EL (cell line): ENCODE data around the gene JARID2.
"Not testable (repeated sequence)": the region's sequence is repeated elsewhere in the genome, so short reads cannot be mapped to it uniquely, and the experiment has no call there.

ENCODE experiments used
- DNase-seq: peaks from one replicate; pipeline ENCODE4 v3.0.0-alpha.2; 2016

JARID2 gene

DNA sequence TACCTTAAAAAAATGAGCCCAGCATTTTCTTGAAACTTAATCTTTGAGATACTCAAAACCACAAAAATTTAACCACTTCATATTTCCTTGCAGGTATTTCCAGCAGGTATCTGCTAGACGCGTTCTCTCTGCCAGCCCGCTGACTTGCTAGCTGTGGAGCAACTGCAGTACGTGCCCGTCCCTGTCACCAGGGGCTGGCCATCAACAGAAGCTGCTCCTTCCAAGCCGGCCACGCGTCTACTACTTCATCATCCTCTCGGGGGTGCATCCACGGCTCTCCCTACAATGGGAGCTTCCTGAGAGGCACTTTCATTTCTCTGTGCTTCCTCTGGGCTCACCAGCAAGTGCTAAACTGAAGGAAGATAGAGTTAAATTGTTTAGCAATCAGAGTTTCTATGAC lies 284.5 kb downstream of the JARID2 start:
- no peak for DNase-seq

DNA sequence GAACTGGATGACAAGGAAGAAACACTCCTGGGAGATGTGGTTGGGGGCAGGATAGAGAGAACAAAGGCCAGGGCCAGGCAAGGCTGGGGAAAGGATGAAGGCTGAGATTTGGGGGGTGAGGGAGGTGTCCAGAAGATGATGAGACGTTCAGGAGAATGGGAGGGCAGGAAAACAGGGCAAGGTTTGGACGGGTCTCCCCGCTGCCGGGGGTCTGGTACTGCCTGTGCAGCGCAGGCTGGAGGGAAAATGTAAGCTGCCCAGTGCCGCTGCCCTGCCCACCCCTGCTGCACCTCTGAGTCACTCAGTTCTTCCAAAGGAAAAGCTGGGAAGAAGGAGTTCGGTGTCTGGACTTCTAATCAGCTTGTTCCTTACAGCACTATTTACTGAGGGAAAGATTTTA lies 286.1 kb downstream of the JARID2 start:
- DNase-seq = no peak

DNA sequence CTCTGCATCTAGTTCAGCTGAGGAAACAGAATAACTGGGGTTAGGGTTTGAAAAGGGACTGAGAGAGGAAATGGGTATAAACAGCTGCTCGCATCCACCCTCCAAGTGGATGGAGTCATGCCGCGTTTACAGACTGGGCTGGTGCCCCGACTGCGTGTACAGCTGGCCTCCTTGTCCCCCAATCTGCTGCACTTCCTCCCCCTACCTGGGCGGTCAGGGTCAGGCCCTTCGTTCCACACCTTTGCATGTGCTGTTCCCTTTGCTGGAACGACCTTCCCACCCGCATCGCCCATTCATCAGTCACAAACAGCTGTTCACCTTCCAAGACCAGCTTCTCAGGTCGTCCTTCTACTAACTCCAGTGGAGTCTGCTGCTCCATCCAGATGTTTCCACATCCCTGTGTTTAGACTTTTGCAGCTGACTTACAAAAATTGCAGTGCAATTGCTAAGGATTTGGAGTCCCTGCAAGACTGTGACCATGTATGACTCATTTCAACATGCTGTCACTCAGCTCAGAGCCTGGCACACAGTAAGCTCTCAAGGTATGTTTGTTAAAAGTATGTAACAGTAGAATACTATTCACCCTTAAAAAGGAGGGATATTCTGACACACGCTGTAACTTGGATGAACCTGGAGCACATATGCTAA lies 287.6 kb downstream of the JARID2 start:
- no peak for DNase-seq

DNA sequence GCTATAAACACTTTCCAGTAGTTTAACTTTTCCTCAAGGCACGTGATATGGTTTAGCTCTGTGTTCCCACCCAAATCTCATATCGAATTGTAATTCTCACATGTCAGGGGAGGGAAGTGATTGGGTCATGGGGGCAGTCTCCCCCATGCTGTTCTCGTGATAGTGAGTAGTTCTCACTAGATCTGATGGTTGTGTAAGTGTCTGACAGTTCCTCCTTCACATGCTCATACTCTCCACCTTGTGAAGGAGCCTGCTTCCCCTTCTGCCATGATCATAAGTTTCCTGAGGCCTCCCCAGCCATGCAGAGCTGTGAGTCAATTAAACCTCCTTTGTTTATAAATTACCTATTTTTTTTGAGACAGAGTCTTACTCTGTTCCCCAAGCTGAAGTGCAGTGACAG lies 289.1 kb downstream of the JARID2 start:
- DNase-seq = no peak

DNA sequence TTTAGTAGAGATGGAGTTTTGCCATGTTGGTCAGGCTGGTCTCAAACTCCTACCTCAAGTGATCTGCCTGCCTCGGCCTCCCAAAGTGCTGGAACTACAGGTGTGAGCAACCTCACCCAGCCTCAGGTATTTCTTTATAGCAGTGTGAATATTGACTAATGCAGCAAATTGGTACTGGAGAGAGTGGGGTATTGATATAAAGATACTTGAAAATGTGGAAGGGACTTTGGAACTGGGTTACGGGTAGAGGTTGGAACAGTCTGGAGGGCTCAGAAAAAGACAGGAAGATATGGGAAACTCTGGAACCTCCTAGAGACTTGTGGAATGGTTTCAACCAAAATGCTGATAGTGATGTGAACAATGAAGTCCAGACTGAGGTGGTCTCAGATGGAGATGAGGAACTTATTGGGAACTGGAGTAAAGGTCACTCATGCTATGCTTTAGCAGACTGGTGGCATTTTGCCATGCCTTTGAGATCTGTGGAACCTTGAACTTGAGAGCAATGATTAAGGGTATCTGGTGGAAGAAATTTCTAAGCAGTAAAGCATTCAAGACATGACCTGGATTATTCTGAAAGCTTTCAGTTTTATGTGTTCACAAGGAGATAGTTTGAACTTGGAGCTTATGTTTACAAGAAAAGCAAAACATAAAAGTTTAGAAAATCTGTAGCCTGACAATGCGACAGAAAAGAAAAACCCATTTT lies 289.8 kb downstream of the JARID2 start:
- DNase-seq = no peak

DNA sequence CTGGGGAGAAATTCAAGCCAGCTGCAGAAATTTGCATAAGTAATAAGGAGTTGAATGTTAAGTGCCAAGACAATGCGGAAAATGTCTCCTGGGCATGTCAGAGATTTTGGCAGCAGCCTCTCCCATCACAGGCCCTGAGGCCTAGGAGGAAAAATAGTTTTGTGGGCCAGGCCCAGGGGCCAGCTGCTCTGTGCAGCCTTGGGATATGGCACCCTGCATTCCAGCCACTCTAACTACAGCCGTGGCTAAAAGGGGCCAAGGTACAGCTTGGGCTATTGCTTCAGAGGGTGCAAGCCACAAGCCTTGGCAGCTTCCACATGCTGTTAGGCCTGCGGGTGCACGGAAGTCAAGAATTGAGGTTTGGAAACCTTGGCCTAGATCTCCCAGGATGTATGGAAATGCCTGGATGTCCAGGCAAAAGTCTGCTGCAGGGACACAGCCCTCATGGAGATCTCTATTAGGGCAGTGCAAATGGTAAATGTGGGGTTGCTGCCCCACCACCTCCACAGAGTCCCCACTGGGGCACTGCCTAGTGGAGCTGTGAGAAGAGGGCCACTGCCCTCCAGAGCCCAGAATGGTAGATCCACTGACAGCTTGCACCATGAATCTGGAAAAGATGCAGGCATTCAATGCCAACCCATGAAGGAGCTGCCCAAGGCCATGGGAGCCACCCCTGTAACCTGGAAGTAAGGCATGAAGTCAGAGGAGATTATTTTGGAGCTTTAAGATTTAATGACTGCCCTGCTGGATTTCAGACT lies 290.5 kb downstream of the JARID2 start:
- DNase-seq = no peak

DNA sequence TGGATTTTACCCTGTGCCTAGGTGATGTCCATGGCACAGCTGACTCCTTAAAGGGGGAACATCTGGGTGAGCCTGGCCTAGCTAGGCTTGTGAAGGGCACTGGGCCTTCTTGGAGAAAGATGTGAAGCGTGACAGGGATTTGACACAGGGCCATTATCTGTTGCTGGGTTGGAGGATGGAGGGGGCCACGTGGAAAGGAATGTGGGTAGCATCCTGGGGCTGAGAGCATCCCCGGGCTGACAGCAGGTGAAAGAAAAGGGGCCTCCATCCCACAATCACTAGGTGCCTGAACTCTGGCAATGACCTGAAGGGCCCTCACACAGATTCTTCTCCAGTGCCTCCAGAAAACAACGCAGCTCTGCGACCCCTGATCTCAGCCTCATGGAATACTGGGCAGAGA lies 292.2 kb downstream of the JARID2 start:
- DNase-seq = no peak

DNA sequence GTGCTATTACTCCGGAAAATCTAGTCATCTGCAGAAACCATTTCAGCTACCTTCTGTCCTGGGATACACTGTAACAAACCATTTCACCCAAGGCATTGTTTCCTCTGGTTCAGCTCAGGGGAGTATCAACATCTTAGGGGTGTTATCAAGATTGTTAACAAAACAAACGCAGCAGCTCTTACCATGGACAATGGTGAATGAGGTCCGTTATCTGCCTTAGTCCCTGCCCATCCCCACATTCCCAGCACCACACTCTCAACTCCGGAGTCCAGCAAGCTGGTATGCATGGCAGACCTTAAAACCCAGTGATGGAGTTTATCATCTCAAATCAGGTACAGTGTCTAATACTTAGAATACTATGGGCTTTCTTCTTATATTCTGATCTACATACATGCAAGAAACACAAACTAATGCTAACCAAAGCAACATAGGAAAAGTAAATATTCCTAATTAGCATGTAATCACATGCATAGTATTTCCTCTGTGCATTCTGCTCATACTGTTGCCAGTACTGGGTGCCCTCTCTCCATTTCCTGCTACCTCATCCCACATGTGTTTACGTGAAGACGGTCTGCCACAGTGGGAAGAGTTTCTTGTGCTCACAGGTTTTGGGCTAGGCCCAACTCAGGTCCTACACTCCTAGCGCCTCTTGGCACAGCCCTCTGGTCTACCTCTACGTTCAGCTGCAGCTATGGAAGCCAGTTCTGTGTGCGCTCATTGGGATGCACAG lies 293.1 kb downstream of the JARID2 start:
- no peak for DNase-seq

DNA sequence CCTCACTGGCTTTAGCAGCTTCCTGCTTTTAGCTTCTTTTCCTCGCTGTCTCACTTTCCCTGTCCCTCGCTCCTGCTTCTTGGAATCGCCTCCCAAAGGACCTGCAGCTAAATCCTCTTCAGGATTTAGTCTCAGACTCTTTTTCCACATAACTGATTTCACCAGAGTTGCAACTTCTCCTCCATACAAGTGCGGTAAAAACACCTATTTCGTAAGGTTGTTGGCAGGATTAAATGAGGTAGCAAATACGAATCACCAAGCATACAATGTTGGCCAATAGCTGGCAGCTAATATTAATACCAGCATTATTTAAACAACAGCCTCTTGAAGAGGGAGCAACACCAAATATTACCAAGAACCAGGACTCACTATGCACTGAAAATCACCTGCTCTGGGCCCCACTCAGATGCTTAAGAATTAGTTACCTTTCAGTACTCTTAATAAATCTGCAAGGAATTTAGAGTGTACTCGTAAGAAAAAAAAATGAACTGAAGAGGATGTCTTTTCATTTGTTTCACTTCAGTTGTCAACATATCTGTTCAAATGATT lies 293.9 kb downstream of the JARID2 start:
- no peak for DNase-seq

DNA sequence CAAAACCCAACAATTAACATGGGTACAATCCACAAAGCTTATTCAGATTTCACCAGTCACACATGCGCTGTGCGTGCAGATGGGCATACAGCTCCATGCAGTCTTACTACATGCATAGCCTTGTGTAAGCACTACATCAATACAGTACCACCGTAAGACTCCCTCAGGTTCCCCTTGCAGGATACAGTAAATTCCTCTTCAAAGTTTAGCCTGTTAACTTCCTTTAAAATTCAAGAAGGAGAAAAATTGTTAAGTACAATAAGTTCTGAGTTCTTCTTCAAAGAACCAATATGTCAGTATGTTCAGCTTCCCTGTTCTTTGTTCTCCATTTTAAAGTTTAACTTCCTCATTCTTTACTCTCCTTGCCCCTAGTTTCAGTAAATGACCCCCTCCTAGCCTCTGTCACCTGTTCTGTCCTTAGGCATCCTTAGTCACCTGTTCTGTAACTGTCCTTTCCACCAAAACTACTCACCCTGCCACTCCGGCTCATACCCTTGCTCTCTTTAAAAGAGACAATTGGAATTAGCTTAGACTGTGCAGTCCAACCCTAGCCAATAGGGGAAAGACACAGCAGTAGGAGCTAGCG lies 297.6 kb downstream of the JARID2 start:
- DNase-seq = not testable (repeated sequence)

DNA sequence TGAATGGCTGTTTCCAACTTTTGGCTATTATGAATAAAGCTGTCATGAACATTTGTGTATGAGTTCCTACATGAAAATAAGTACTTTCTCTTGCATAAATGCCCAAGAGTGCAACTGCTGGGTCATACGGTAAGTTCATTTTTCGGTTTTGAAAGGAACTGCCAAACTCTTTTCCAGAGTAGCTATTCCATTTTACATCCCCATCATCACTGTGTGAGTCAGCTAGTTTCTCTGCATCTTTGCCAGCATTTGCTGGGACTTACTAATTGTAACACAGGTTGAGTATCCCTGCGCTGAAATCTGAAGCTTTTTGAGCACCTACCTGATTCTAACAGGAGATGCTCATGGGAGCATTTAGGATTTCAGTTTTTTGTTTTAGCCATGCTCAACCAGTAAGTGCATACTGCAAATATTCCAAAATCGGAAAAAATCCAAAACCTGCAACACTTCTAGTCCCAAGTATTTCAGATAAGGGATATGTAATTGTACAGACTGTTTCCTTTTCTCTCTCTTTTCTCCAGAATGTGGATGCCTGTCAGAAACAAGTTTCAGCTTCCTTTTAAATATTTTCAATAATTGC lies 298.5 kb downstream of the JARID2 start:
- no peak for DNase-seq

DNA sequence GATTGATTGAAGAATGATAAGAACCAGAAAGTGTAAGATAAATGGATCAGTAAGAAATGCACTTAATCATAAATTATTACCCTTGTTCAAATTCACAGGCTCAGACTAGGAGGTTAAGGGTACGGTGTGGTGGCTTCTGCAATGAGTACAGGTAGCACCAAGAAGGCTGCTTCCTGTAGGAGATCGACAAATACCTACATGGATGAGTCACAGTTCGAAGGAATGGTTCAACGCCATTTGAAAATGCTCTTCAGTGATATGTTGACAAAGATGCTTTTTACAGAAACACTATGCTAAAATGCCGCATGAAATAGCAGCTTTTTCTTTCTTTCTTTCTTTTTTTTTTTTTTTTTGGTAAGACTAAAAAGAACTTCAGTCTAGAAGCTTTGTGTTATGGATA lies 300.7 kb downstream of the JARID2 start:
- DNase-seq = no peak

DNA sequence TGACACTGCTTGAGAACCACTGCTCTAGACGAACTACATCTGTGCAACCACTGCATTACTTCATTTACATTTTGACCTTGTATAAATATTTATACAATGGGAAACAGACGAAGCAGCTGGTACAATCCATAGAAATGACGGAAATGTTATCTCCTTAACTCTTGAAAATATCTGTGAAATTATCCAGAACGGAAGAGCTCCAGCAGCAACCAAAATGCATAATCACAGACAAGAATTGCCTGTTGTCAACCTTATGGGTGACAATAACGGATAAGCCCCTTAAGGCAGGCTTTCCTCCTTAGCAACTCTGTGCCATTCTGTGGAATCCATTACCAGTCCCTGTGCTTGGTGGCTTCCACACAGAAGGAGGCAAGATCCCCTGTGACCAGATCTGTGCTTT lies 301.5 kb downstream of the JARID2 start:
- no peak for DNase-seq

DNA sequence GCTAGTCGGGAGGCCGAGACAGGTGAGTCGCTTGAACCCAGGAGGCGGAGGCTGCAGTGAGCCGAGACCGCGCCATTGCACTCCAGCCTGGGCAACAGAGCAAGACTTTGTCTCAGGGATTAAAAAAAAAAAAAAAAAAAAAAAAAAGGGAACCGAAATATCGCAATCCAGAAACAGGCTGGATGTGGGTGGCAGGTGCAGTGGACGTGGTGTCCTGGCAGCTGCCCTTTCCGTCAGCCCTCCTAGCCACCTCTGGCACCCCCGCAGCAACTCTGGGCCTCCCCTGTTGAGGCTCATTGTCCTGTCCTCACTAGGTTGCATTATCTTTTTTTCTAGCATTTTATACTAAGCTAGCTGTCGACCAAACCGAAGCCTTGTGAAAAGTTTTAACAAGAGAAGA lies 303.5 kb downstream of the JARID2 start:
- DNase-seq = no peak

DNA sequence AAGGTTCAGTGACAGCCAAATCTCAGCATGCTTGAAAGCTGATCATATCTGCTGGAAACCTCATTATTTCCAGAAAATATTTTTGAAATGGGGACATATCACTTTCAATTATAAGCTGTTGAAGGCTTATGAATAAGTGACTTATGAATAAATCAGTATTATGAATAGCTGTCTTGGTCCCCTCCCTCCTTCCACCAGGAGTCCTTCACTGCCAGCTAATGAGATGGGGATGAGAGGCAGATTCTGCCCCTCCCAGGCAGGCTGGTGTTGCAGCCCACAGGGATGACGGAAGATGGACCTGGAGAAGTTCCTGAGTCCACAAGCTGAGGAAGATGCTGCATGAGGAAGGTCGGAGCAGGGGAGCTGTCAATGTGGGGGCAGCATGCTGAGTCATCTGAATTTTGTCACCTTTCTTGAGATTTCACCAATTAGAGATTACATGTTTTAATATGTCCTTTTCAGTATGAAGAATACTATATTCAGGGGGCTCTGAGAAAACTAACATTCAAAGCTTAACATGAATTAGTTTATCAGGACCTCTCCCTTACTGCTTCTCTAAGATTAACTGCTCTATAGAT lies 304.8 kb downstream of the JARID2 start:
- DNase-seq = no peak

DNA sequence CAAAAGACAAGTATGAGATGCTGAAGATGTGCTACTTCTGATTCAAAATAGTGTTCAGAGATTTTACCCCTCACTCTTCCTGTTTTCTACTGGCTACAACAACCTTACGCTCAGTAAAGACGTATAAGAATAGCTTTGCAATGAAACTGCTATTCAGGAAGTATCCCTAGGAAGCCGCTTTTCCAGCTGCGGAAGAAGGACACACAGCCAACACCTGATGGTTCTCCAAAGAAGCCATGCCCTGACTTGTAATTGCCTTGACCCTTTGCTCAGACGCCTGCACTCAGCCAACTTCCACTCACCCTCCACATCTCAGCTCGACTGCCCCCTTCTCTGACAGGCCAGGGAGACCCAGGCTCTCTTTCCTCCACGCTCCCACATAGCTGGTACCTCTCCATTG lies 305.4 kb downstream of the JARID2 start:
- no peak for DNase-seq

DNA sequence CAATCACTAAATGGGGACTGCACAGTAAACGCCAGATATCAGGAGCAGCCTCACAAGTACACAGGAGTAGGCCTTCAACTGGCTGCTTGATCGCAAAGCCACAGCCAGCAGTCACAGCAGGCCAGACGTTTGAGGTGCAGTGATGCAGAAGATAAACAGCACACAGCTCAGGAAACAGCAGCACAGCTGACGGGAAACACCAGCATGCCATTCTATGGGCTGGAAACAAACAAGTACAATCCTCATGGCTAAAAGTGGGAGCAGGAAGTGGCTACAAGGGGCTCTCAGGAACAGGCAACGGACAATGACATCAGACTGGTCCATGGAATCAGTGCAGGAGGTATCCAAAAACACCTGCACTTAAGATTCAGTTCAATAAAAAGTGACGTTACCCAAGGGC lies 305.9 kb downstream of the JARID2 start:
- no peak for DNase-seq

DNA sequence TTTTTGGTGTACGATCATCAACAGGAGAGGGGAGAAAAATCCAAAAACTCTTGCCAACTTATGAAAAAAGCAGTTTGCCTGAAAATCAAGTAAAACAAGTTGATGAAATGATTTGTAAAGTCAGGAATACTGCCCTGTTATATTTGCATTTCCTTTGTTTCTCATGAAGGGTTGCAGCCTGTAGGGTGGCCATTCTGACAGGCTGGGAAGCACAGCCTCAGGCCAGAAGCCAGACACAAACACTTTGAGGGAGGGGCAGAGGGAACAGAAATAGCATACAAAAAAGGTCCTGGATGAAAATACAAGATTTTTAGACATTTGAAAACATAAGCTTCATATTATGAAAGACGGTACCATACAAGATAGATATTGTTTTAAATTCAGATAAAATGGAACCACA lies 307.2 kb downstream of the JARID2 start:
- no peak for DNase-seq

DNA sequence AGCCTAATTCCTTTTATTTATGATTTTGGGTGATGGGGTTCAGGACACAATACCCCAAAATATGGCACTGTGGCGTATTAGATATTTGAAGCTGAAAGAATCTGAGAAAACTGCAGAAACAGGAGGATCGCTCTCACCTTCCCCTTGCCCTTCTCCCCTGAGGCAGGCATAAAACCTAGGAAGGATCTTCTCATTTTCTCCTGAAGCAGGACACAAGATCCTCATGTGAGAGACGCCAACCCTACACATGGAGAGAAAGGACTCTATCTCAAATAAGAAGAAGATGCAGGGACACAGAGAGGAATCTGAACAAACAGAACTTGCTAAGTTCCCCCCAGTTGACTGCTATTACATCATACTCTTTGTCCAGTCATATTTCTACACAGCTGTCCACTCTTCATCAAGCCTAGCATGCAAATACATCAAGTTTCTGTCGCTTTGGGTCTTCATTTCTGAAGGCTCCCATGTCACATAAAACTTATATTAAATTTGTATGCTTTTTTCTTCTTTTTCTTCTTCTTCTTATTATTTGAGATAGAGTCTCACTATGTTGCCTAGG lies 307.9 kb downstream of the JARID2 start:
- DNase-seq = no peak

DNA sequence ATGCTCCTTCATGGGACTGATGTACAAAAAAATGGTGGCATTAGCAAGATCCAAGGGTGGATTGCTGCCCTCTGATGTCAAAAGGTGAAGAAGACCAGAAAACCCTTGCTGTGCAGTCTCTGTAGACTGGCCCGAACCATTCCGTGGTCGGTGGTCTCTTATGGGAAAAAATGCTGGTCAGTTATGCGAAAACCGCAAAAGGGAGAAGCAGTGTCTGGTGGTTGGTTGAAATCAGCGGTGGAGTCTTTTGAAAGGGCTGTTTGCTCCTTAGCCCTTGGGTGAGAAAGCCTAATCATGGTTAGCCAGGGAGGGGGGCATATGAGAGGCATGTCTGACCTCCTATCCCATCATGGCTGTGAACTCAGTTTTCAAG lies 308.8 kb downstream of the JARID2 start:
- no peak for DNase-seq

DNA sequence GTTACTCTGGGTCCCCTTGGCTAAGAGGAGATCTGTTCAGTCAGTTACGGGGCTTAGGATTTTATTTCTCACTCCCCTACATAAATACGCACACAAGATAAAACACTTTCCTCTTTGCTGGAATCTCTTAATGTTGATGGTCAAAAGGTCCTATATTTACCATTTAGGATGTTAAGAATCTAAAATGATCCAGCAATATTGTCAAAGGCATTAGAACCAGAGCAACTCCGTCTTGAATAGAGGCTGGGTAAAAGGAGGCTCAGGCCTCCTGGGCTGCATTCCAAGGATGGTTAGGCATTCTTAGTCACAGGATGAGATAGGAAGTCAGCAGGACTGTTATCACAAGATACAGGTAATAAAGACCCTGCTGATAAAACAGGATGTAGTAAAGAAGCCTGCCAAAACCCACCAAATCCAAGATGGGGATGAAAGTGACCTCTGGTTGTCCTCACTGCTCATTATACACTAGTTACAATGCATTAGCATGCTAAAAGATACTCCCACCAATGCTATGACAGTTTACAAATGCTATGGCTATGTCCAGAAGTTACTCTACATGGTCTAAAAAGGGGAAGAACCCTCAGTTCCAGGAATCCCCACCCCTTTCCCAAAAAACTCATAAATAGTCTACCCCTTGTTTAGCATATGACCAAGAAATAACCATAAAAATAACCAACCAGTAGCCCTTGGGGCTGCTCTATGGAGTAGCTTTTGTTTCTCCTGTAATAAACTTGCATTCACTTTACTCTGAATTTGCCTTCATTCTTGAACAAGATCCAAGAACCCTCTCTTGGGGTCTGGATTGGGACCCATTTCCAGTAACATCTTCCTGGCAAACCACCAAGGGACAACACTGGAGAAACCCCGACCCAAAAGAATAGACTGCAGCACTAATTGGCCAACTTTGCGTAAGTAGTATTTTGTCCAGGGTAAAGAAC lies 309.5 kb downstream of the JARID2 start:
- no peak for DNase-seq
